H1 (cell line): ENCODE data around the gene ATP1A3. TPM values are rescaled to one million over a fixed set of nuclear protein-coding genes. Genes with fewer than 3 reads are reported as not detected.
A peak's percentile ranks its signal among the peaks of the same experiment; 100 is the strongest.

Source experiments
- CTCF ChIA-PET: fragments of 300-600 bp; sonication (Branson Sonifier 250); formaldehyde crosslinking; loops from one replicate; lab custom pipeline; 2021; ENCODE audit not compliant: partially characterized antibody; lab: Charles Lee
- POLR2A ChIA-PET: fragments of 300-600 bp; sonication (Branson Sonifier 250); formaldehyde crosslinking; loops from one replicate; lab custom pipeline; 2021; ENCODE audit warnings: inconsistent platforms; ENCODE audit not compliant: partially characterized antibody; lab: Charles Lee
- DNase-seq, 2 experiments: peaks; one replicate each; pipeline versions ENCODE4 v3.0.0 to v3.0.0-alpha.2; 2010 to 2022; ENCODE audit warnings: low spot score in 2 of 2, low read depth in 1 of 2, mixed read lengths in 1 of 2
- FAIRE-seq: peaks from 2 replicates; lab custom pipeline; 2011; peaks lifted over from hg19 to GRCh38; lab: Jason Lieb, UNC
- H2AFZ ChIP-seq: 2 replicates; pipeline ENCODE4 v1.8.1; 2012; ENCODE audit warnings: low read length, inconsistent platforms
- H2AK5ac ChIP-seq: 2 replicates; pipeline ENCODE4 v1.6.1; 2013; ENCODE audit warnings: low read depth, low read length
- H2BK120ac ChIP-seq: replicated peaks from 2 replicates; pipeline ENCODE3; 2013; ENCODE audit warnings: low read depth, low read length, inconsistent platforms
- H2BK12ac ChIP-seq: 2 replicates; pipeline ENCODE4 v1.6.1; 2013; ENCODE audit warnings: low read depth, low read length
- H2BK15ac ChIP-seq: 2 replicates; pipeline ENCODE4 v1.6.1; 2013; ENCODE audit warnings: low read length
- H2BK20ac ChIP-seq: 2 replicates; pipeline ENCODE4 v1.6.1; 2013; ENCODE audit warnings: low read length
- H2BK5ac ChIP-seq: 2 replicates; pipeline ENCODE4 v1.6.1; 2013; ENCODE audit warnings: low read depth, low read length
- H3K14ac ChIP-seq: 2 replicates; pipeline ENCODE4 v1.6.1; 2013; ENCODE audit warnings: inconsistent platforms; ENCODE audit not compliant: insufficient read length
- H3K18ac ChIP-seq: 2 replicates; pipeline ENCODE4 v1.6.1; 2013; ENCODE audit warnings: low read length; ENCODE audit errors: extremely low read depth
- H3K23ac ChIP-seq: 2 replicates; pipeline ENCODE4 v1.6.1; 2013; ENCODE audit warnings: inconsistent platforms; ENCODE audit not compliant: insufficient read length
- H3K23me2 ChIP-seq: 2 replicates; pipeline ENCODE4 v1.6.1; 2013; ENCODE audit warnings: low read depth, low read length
- H3K27ac ChIP-seq: 2 replicates; pipeline ENCODE4 v1.6.1; 2011; ENCODE audit warnings: low read depth, low read length, inconsistent platforms
- H3K27me3 ChIP-seq, 4 experiments: replicated peaks in 1 of 4; 1 replicate in 1 of 4; 2 replicates in 3 of 4; pipeline versions ENCODE4 v1.6.1 to v1.8.1; 2011 to 2013; ENCODE audit warnings: low read length in 3 of 4, mild to moderate bottlenecking in 3 of 4, inconsistent platforms in 2 of 4, mixed read lengths in 2 of 4, moderate library complexity in 1 of 4; ENCODE audit not compliant: control insufficient read depth in 3 of 4, insufficient read depth in 3 of 4; ENCODE audit errors: extremely low read depth in 1 of 4
- H3K36me3 ChIP-seq, 4 experiments: 2 replicates each; pipeline versions ENCODE4 v1.6.1 to v1.8.1; 2011 to 2013; ENCODE audit warnings: mild to moderate bottlenecking in 4 of 4, low read length in 3 of 4, moderate library complexity in 2 of 4, control low read depth in 1 of 4, inconsistent platforms in 1 of 4; ENCODE audit not compliant: insufficient read depth in 4 of 4, control insufficient read depth in 2 of 4
- H3K4ac ChIP-seq: replicated peaks from 2 replicates; pipeline ENCODE3; 2013; ENCODE audit warnings: low read length, low read depth, mixed read lengths, inconsistent platforms; ENCODE audit not compliant: insufficient read length
- H3K4me1 ChIP-seq, 4 experiments: replicated peaks in 1 of 4; 1 replicate in 1 of 4; 2 replicates in 3 of 4; pipeline versions ENCODE4 v1.6.1 to v1.8.1; 2011 to 2013; ENCODE audit warnings: low read length in 3 of 4, inconsistent platforms in 2 of 4, mixed read lengths in 1 of 4; ENCODE audit not compliant: insufficient read depth in 4 of 4, control insufficient read depth in 3 of 4
- H3K4me2 ChIP-seq, 2 experiments: 2 replicates each; pipeline versions ENCODE4 v1.6.1 to v1.8.1; 2011 to 2013; ENCODE audit warnings: low read depth in 2 of 2, low read length in 2 of 2, control low read depth in 1 of 2, inconsistent platforms in 1 of 2, mild to moderate bottlenecking in 1 of 2; ENCODE audit not compliant: insufficient read depth in 1 of 2
- H3K4me3 ChIP-seq, 4 experiments: fragments of 200-600, 300-600 bp in 1 of 4; sonication (generic), shearing (Covaris generic), sonication (Bioruptor Twin) in 1 of 4; 2 replicates each; pipeline versions ENCODE4 v1.5.1 to v1.8.1; 2011 to 2016; ENCODE audit warnings: low read length in 4 of 4, low read depth in 3 of 4, control low read depth in 2 of 4, inconsistent platforms in 2 of 4, mild to moderate bottlenecking in 2 of 4, mixed read lengths in 1 of 4, moderate library complexity in 1 of 4; ENCODE audit not compliant: insufficient read depth in 2 of 4; ENCODE audit errors: extremely low read depth in 1 of 4
- H3K56ac ChIP-seq: replicated peaks from 2 replicates; pipeline ENCODE3; 2013; ENCODE audit warnings: low read depth, mild to moderate bottlenecking, mixed read lengths, low read length, inconsistent platforms; ENCODE audit not compliant: insufficient read length
- H3K79me1 ChIP-seq: 2 replicates; pipeline ENCODE4 v1.6.1; 2013; ENCODE audit warnings: low read depth, low read length, control low read depth
- H3K79me2 ChIP-seq, 2 experiments: 2 replicates each; pipeline versions ENCODE4 v1.6.1 to v1.8.1; 2012 to 2013; ENCODE audit warnings: low read length in 2 of 2, mild to moderate bottlenecking in 2 of 2, inconsistent platforms in 1 of 2; ENCODE audit not compliant: insufficient read depth in 2 of 2, control insufficient read depth in 1 of 2
- H3K9ac ChIP-seq, 4 experiments: replicated peaks in 1 of 4; 1 replicate in 1 of 4; 2 replicates in 3 of 4; pipeline versions ENCODE4 v1.6.1 to v1.8.1; 2011 to 2013; ENCODE audit warnings: low read depth in 3 of 4, low read length in 3 of 4, control low read depth in 2 of 4, mild to moderate bottlenecking in 2 of 4, moderate library complexity in 2 of 4, inconsistent platforms in 1 of 4; ENCODE audit errors: extremely low read depth in 1 of 4
- H3K9me3 ChIP-seq, 2 experiments: 2 replicates each; pipeline versions ENCODE4 v1.6.1 to v1.8.1; 2012 to 2013; ENCODE audit warnings: mild to moderate bottlenecking in 2 of 2, moderate library complexity in 2 of 2, control low read depth in 1 of 2, inconsistent platforms in 1 of 2, low read depth in 1 of 2, low read length in 1 of 2, mixed read lengths in 1 of 2; ENCODE audit not compliant: insufficient read depth in 2 of 2
- H4K20me1 ChIP-seq, 2 experiments: replicated peaks in 1 of 2; 2 replicates each; pipeline versions ENCODE3 to v1.8.1; 2011 to 2013; ENCODE audit warnings: inconsistent platforms in 2 of 2, low read length in 2 of 2, mild to moderate bottlenecking in 1 of 2; ENCODE audit not compliant: insufficient read depth in 2 of 2, control insufficient read depth in 1 of 2
- H4K5ac ChIP-seq: 2 replicates; pipeline ENCODE4 v1.6.1; 2013; ENCODE audit warnings: low read length, low read depth, mixed read lengths, inconsistent platforms; ENCODE audit not compliant: insufficient read length
- H4K8ac ChIP-seq: 2 replicates; pipeline ENCODE4 v1.8.0; 2013; ENCODE audit warnings: mild to moderate bottlenecking, moderate library complexity, low read length, inconsistent platforms; ENCODE audit not compliant: insufficient read depth; ENCODE audit errors: extremely low read depth
- H4K91ac ChIP-seq: replicated peaks from 2 replicates; pipeline ENCODE3; 2013; ENCODE audit warnings: low read length, mixed read lengths, inconsistent platforms; ENCODE audit not compliant: insufficient read length
- ASH2L ChIP-seq: fragments of 200-600, 300-600 bp; sonication (generic); IDR thresholded peaks from one replicate; pipeline ENCODE4 v1.7.1; 2017; ENCODE audit warnings: low read length
- CBX8 ChIP-seq: fragments of 300-800, 300-1000 bp; sonication (generic); IDR thresholded peaks from 2 replicates; pipeline ENCODE4 v1.7.1; 2016; ENCODE audit warnings: low read depth, low read length, borderline replicate concordance
- FOSL1 ChIP-seq: IDR thresholded peaks from 2 replicates; pipeline ENCODE4 v1.6.1; 2011; ENCODE audit warnings: mild to moderate bottlenecking, low read depth, low read length, moderate library complexity; ENCODE audit not compliant: insufficient read depth
- JUN ChIP-seq: IDR thresholded peaks from 2 replicates; pipeline ENCODE4 v1.6.1; 2011; ENCODE audit warnings: low read depth, mild to moderate bottlenecking, improper control_type of control experiment, low read length
- POLR2AphosphoS5 ChIP-seq: IDR thresholded peaks from 2 replicates; pipeline ENCODE4 v1.6.1; 2011; ENCODE audit warnings: low read depth, low read length
- SP2 ChIP-seq: IDR thresholded peaks from 2 replicates; pipeline ENCODE4 v1.6.1; 2012; ENCODE audit warnings: mild to moderate bottlenecking, low read length, inconsistent platforms
- TAF1 ChIP-seq: IDR thresholded peaks from 2 replicates; pipeline ENCODE4 v1.6.1; 2011; ENCODE audit warnings: mild to moderate bottlenecking, low read depth, low read length
- WGBS, 2 experiments: shearing (Covaris generic) in 1 of 2; methylation state at CpG; one replicate each; pipeline versions ENCODE4 v1.1.6 to v1.1.7; 2013 to 2015; ENCODE audit warnings: low lambda C conversion rate in 2 of 2, mixed read lengths in 2 of 2, inconsistent platforms in 1 of 2, low coverage in 1 of 2, missing lambda C conversion rate in 1 of 2; ENCODE audit not compliant: insufficient replicate concordance in 2 of 2, insufficient coverage in 1 of 2, insufficient read length in 1 of 2; ENCODE audit errors: extremely low coverage in 1 of 2, missing lambda C conversion rate in 1 of 2; 5-methylcytosine and 5-hydroxymethylcytosine counted together
- polyA plus RNA-seq, 7 experiments: library from polyadenylated mRNA; depleted of rRNA in 3 of 7; stranded (reverse) in 5 of 7; unstranded in 2 of 7; fragments of >200 nt in 5 of 7; fragments of 200-250 nt in 2 of 7; gene quantifications; 1 replicate in 5 of 7; 2 replicates in 1 of 7; 4 replicates in 1 of 7; pipeline versions ENCODE4 v1.2.1 to v1.2.3, GENCODE V29; 2011 to 2013; ENCODE audit warnings: missing spikeins in 2 of 7, mixed read lengths in 2 of 7
- total RNA-seq: library from RNA; stranded (reverse); fragmentation: NEBNext Ultra II Directional; extraction: Animal tissue kit (Norgen Biotek cat#: 25700); gene quantifications from 2 replicates; pipeline ENCODE4 v1.2.1, GENCODE V29; 2021

Gene ATP1A3
- total and polyA plus RNA-seq, 2 of the 8 experiments (the other 6 are each of a cell fraction or from before 2014, with no cell fraction given) = 11.1 to 41.2 TPM

DNA sequence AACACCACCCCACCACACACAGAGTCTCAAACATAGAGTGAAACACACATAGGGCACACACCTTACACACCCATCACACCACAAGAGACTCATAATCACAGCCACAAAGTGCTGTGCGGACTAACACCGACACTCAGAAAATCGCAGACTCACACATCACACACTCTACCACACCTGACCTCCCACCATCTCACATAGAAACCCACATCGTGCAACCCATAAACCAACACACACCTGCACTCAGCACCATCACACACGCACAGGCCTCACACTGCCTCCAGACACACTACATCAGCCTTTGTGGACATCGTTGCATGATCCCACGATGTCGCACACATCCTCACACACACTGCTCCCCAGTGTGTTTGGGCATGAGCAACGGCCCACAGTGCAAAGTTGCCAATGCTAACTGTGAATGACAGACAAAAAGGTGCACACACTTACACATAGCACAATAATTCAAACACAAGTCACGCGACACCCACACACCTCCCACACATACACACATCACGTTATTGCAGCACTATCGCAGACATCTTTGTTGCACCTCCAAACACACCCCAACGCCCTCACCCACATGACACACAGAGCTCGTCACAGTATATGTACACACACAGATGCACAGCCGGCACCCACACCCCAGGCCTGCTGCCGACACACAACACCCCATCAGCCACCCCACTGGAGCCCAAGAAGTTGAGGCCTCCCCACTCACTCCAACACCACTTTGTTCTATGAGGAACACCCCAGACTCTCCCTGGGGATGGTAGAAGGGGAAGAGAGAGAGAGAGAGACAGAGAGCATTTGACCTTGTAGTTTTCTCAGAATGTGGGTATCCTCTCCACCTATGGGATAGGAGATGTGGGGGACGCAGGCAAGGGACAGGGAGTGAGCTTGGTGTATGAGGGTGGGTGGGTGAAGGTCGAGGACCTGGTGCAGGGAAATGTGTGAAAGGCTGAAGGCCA lies 1.2 kb upstream of the ATP1A3 start:
- no peak overlapping the region for H3K18ac ChIP-seq
- H3K56ac ChIP-seq = no peak overlapping the region
- no peak overlapping the region for H3K27ac ChIP-seq
- no peak overlapping the region for H4K5ac ChIP-seq
- H3K9me3 ChIP-seq = no peaks in the 10 kb centered on the region
- no peak overlapping the region for H2AFZ ChIP-seq
- no peak for DNase-seq
- H2BK12ac ChIP-seq = peak overlapping the region; percentile 31; the same call in 1 of the 2 replicates
- no peak overlapping the region for H2BK5ac ChIP-seq
- 84% methylated on average over 18 of the region's 19 CpGs; no CpG with 5 or more reads in 1 of the 2 experiments for WGBS, 2 experiments
- peaks cover 21% of the 10 kb centered on the region; the same call in 1 of the 2 replicates for H3K23me2 ChIP-seq
- peak overlapping the region in 1 of 2 experiments; percentile 19; a peak in 1 of 4 replicates for H3K4me2 ChIP-seq
- no peak overlapping the region for H2BK15ac ChIP-seq
- no peak for FAIRE-seq
- ChIA-PET CTCF (interaction anchor here (0.6 to 2.3 kb wide), 8 partner anchors 10 to 534 kb away, joined by 3 to 7 read pairs (median 5); no protein-coding TSS in a partner anchor), POLR2A (interaction anchor here (0.7 kb wide), 1 partner anchor 108 kb away, joined by 3 read pairs; no protein-coding TSS in a partner anchor)
- no peak overlapping the region for H2BK120ac ChIP-seq
- no peak overlapping the region for H2BK20ac ChIP-seq
- no peaks in the 10 kb centered on the region for H3K79me1 ChIP-seq
- 0 out of 2 replicates have a peak overlapping the region, but pooled peaks have one; percentile 87 for H2AK5ac ChIP-seq
- H3K27me3 ChIP-seq = peaks cover 13 to 64% (median 57%) of the 10 kb centered on the region in 4 experiments
- peaks cover 0 to 23% (median 11%) of the 10 kb centered on the region in 4 experiments; a peak in 6 of 7 replicates for H3K4me1 ChIP-seq
- H3K4me3 ChIP-seq = no peak overlapping the region
- H4K8ac ChIP-seq = no peak overlapping the region
- H4K20me1 ChIP-seq = peaks cover 9 to 23% of the 10 kb centered on the region in 2 experiments
- no peak overlapping the region for H4K91ac ChIP-seq
- no peaks in the 10 kb centered on the region for H3K79me2 ChIP-seq
- no peak overlapping the region for H3K14ac ChIP-seq
- no peak overlapping the region for H3K23ac ChIP-seq
- no peak overlapping the region; a peak in 1 of 7 replicates for H3K9ac ChIP-seq
- TF ChIP-seq FOSL1 (no peak), CBX8 (no peak), SP2 (no peak), JUN (no peak), TAF1 (no peak), ASH2L (no peak), POLR2AphosphoS5 (no peak)
- no peaks in the 10 kb centered on the region for H3K36me3 ChIP-seq
- no peak overlapping the region for H3K4ac ChIP-seq
